K562 (cell line): ENCODE results near the gene RALGAPB. TPM values are rescaled to one million over a fixed set of nuclear protein-coding genes. Genes with fewer than 3 reads are reported as not detected.
A peak's percentile ranks its signal among the peaks of the same experiment; 100 is the strongest.

ENCODE experiments used
- ARID3A ChIP-seq: IDR thresholded peaks from 2 replicates; pipeline ENCODE4 v1.6.1; 2012; ENCODE audit warnings: low read depth, low read length, improper control_type of control experiment, borderline replicate concordance
- CBX2 ChIP-seq: fragments of 200-600 bp; sonication (generic); IDR thresholded peaks from one replicate; pipeline ENCODE4 v1.6.1; 2012; ENCODE audit warnings: mild to moderate bottlenecking, low read length, inconsistent platforms; ENCODE audit not compliant: insufficient read depth, poor library complexity, severe bottlenecking
- COPS2 ChIP-seq: fragments of 450-650 bp; conservative IDR thresholded peaks from 2 replicates; pipeline ENCODE4 v1.6.1; 2016; ENCODE audit warnings: mild to moderate bottlenecking, moderate library complexity
- EP300 ChIP-seq: IDR thresholded peaks from 2 replicates; pipeline ENCODE4 v1.6.1; 2012; ENCODE audit warnings: low read length, improper control_type of control experiment
- GMEB1 ChIP-seq: fragments of 250-450 bp; sonication (Bioruptor Pico); IDR thresholded peaks from 2 replicates; pipeline ENCODE4 v1.4.0; 2020; ENCODE audit warnings: mild to moderate bottlenecking
- GTF2F1 ChIP-seq: IDR thresholded peaks from 2 replicates; pipeline ENCODE4 v1.6.1; 2011; ENCODE audit warnings: low read depth, low read length, improper control_type of control experiment
- KAT2B ChIP-seq: IDR thresholded peaks from one replicate; pipeline ENCODE4 v1.6.1; 2012; ENCODE audit warnings: low read depth, mild to moderate bottlenecking, control low read depth, inconsistent platforms, low read length, moderate library complexity
- KLF10 ChIP-seq: fragments of 250-450 bp; sonication (Bioruptor Pico); IDR thresholded peaks from 2 replicates; pipeline ENCODE4 v1.6.1; 2021; ENCODE audit warnings: matching md5 sums
- MCM7 ChIP-seq, 2 experiments: fragments of 450-650 bp; IDR thresholded peaks; 2 replicates each; pipeline ENCODE4 v1.6.1; 2016 to 2018
- MEF2D ChIP-seq: conservative IDR thresholded peaks from 2 replicates; pipeline ENCODE4 v1.6.1; 2016; ENCODE audit warnings: low read depth, missing genetic modification characterization, missing compliant biosample characterization
- PCBP1 ChIP-seq: fragments of 200-400 bp; formaldehyde crosslinking; IDR thresholded peaks from 2 replicates; pipeline ENCODE4 v1.6.1; 2018; ENCODE audit warnings: mild to moderate bottlenecking, low read depth, low read length; ENCODE audit not compliant: poor library complexity, severe bottlenecking
- PHTF2 ChIP-seq: fragments of 250-450 bp; sonication (Bioruptor Pico); IDR thresholded peaks from 2 replicates; pipeline ENCODE4 v1.5.0; 2021; ENCODE audit warnings: mild to moderate bottlenecking
- SMARCA4 ChIP-seq: fragments of 450-650 bp; IDR thresholded peaks from 2 replicates; pipeline ENCODE4 v1.6.1; 2016
- SRSF7 ChIP-seq: fragments of 200-400 bp; formaldehyde crosslinking; optimal IDR thresholded peaks from 2 replicates; pipeline ENCODE3; 2017; ENCODE audit warnings: mild to moderate bottlenecking, low read depth, low read length
- TCF3 ChIP-seq: sonication (generic); formaldehyde crosslinking; IDR thresholded peaks from 2 replicates; pipeline ENCODE4 v1.4.0; 2020; ENCODE audit warnings: mild to moderate bottlenecking, missing genetic modification reagents
- TGIF2 ChIP-seq: sonication (generic); formaldehyde crosslinking; IDR thresholded peaks from 2 replicates; pipeline ENCODE4 v1.8.1; 2022; ENCODE audit warnings: mild to moderate bottlenecking, missing genetic modification reagents, moderate library complexity
- THRAP3 ChIP-seq: fragments of 450-650 bp; IDR thresholded peaks from 2 replicates; pipeline ENCODE4 v1.6.1; 2016; ENCODE audit warnings: mild to moderate bottlenecking, inconsistent platforms, borderline replicate concordance
- UBTF ChIP-seq, 2 experiments: IDR thresholded peaks; 2 replicates each; pipeline ENCODE4 v1.6.1; 2012; ENCODE audit warnings: improper control_type of control experiment in 2 of 2, low read depth in 2 of 2, low read length in 2 of 2, borderline replicate concordance in 1 of 2
- ZNF239 ChIP-seq: fragments of 250-450 bp; sonication (Bioruptor Pico); IDR thresholded peaks from 2 replicates; pipeline ENCODE4 v1.4.0; 2020; ENCODE audit warnings: mild to moderate bottlenecking
- ZNF79 ChIP-seq: fragments of 250-450 bp; sonication (Bioruptor Pico); IDR thresholded peaks from 2 replicates; pipeline ENCODE4 v1.4.0; 2020; ENCODE audit warnings: low read depth, mild to moderate bottlenecking, moderate library complexity
- polyA plus RNA-seq, 8 experiments: library from polyadenylated mRNA; depleted of rRNA in 4 of 8; stranded (reverse) in 5 of 8; unstranded in 3 of 8; fragments of >200 nt; fragmentation: Nextera tagmentation in 2 of 8; fragmentation: Illumina TruSeq in 1 of 8; extraction: Ambion mirVana in 2 of 8; extraction: Trizol in 1 of 8; gene quantifications; 2 replicates each; pipeline versions ENCODE4 v1.2.1 to v1.2.3, GENCODE V29; 2011 to 2014; ENCODE audit warnings: inconsistent platforms in 1 of 8, missing spikeins in 1 of 8
- total RNA-seq, 7 experiments: library from RNA; depleted of rRNA in 6 of 7; stranded (reverse); fragments of >200 nt in 6 of 7; fragmentation: Illumina TruSeq in 2 of 7; extraction: Trizol in 2 of 7; gene quantifications; 2 replicates each; pipeline versions ENCODE4 v1.2.1 to v1.2.3, GENCODE V29; 2011 to 2021; ENCODE audit warnings: low replicate concordance in 1 of 7
- TF ChIP-seq, protein P1 (sequence below): fragments of 450-650 bp; formaldehyde crosslinking; IDR thresholded peaks from 2 replicates; pipeline ENCODE4 v1.4.0; 2020; ENCODE audit warnings: mild to moderate bottlenecking
- TF ChIP-seq, protein P2 (sequence below): sonication (generic); formaldehyde crosslinking; IDR thresholded peaks from 2 replicates; pipeline ENCODE4 v1.8.0; 2022; ENCODE audit warnings: missing genetic modification reagents, mild to moderate bottlenecking, borderline replicate concordance

The RALGAPB gene
- total and polyA plus RNA-seq, 9 of the 15 experiments (the other 6 are each of a cell fraction or from before 2014, with no cell fraction given): 4.3 to 25.6 (median 13.6) TPM

DNA sequence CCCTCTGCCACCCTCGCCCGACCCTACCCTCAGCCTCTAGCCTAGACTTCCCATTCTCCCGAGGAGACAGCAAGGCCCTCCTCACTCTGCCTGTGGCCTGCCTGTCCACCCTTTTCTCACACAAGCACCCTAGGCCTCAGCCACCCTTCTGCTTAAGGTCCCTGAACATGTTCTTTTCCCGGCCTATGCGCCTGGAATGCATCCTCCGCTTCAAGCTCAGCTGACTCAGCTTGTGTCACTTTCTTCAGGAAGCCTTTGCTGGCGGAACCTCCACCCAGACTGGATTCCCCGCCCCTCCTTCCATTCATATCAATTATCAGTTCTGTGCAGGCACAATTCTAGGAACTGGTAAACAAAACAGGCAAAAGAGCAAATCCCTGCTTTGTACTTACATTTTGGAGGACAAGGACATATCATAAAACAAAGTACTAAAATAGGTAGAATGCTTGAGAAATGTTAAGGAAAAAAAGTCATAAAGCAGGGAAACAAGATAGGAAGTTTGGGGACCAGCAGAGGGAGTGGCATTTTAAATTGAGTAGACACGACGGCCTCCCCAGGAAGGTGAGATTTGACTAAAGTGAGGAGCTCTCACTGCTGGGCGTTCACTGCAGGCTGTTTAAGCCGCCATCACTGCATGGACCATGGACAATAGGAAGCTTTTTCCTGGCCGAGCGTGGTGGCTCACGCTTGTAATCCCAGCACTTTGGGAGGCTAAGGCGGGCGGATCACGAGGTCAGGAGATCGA, 19.6 kb upstream of the RALGAPB start (continued):
- TF ChIP-seq GMEB1 (CRISPR knock-in tag) (no peak), MEF2D (no peak), ZNF239 (CRISPR knock-in tag) (no peak), SMARCA4 (peak; percentile 93), CBX2 (no peak), THRAP3 (no peak), GTF2F1 (no peak), UBTF (IDR thresholded peaks at IDR 0.05; ENCODE audit: borderline replicate concordance in 1 of 2, low read depth in 2 of 2, low read length in 2 of 2) (peak in 1 of 2 experiments; percentile 71; a peak in 1 of 4 replicates), SRSF7 (no peak), COPS2 (no peak), TCF3 (CRISPR knock-in tag) (peak; percentile 95), MCM7 (IDR thresholded peaks at IDR 0.05) (no peak), KLF10 (no peak), PHTF2 (no peak), ARID3A (no peak), TGIF2 (CRISPR knock-in tag) (no peak), PCBP1 (no peak), ZNF79 (no peak), EP300 (peak; percentile 88), KAT2B (no peak)
- TF ChIP-seq, protein P1, sequence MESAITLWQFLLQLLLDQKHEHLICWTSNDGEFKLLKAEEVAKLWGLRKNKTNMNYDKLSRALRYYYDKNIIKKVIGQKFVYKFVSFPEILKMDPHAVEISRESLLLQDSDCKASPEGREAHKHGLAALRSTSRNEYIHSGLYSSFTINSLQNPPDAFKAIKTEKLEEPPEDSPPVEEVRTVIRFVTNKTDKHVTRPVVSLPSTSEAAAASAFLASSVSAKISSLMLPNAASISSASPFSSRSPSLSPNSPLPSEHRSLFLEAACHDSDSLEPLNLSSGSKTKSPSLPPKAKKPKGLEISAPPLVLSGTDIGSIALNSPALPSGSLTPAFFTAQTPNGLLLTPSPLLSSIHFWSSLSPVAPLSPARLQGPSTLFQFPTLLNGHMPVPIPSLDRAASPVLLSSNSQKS: no peak
- TF ChIP-seq, protein P2, sequence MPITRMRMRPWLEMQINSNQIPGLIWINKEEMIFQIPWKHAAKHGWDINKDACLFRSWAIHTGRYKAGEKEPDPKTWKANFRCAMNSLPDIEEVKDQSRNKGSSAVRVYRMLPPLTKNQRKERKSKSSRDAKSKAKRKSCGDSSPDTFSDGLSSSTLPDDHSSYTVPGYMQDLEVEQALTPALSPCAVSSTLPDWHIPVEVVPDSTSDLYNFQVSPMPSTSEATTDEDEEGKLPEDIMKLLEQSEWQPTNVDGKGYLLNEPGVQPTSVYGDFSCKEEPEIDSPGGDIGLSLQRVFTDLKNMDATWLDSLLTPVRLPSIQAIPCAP (CRISPR knock-in tag): no peak
